ENCODE measurements around the gene PRKN.

Gene PRKN

GRCh38 chr6:161393292-161393691 is 1334.3 kb downstream of the PRKN start:
- no peak for DNase-seq

- DNase-seq, result no peak
Observed at GRCh38 chr6:161389756-161390155, 1337.8 kb downstream of the PRKN start.

GRCh38 chr6:161383951-161384350 is 1343.6 kb downstream of the PRKN start:
- DNase-seq, result no peak

GRCh38 chr6:161379834-161380582 is 1347.6 kb downstream of the PRKN start:
- no peak for DNase-seq

GRCh38 chr6:161378115-161378514 is 1349.5 kb downstream of the PRKN start:
- no peak for DNase-seq

- DNase-seq, result no peak
Observed at GRCh38 chr6:161377116-161377515, 1350.5 kb downstream of the PRKN start.

- DNase-seq, result no peak
Observed at GRCh38 chr6:161376367-161376766, 1351.2 kb downstream of the PRKN start.

- peak; percentile 90 for DNase-seq
Observed at GRCh38 chr6:161374971-161375873, 1352.3 kb downstream of the PRKN start.

GRCh38 chr6:161373905-161374451 is 1353.6 kb downstream of the PRKN start:
- DNase-seq, result peak; percentile 87

GRCh38 chr6:161372422-161372793 is 1355.2 kb downstream of the PRKN start:
- no peak for DNase-seq

GRCh38 chr6:161370880-161371279 is 1356.7 kb downstream of the PRKN start:
- DNase-seq, result peak; percentile 89

- no peak for DNase-seq
Observed at GRCh38 chr6:161369339-161369738, 1358.2 kb downstream of the PRKN start.

- DNase-seq, result no peak
Observed at GRCh38 chr6:161368514-161368913, 1359.1 kb downstream of the PRKN start.

- no peak for DNase-seq
Observed at GRCh38 chr6:161367472-161367871, 1360.1 kb downstream of the PRKN start.

GRCh38 chr6:161366301-161366923 is 1361.2 kb downstream of the PRKN start:
- no peak for DNase-seq

- no peak for DNase-seq
Observed at GRCh38 chr6:161365633-161366032, 1361.9 kb downstream of the PRKN start.

- no peak for DNase-seq
Observed at GRCh38 chr6:161363286-161363685, 1364.3 kb downstream of the PRKN start.

GRCh38 chr6:161362266-161362665 is 1365.3 kb downstream of the PRKN start:
- DNase-seq, result no peak

GRCh38 chr6:161361529-161361928 is 1366.0 kb downstream of the PRKN start:
- DNase-seq, result no peak

GRCh38 chr6:161360520-161360919 is 1367.0 kb downstream of the PRKN start:
- DNase-seq, result no peak

- DNase-seq, result no peak
Observed at GRCh38 chr6:161359618-161359945, 1368.0 kb downstream of the PRKN start.

GRCh38 chr6:161356167-161356854 is 1371.3 kb downstream of the PRKN start:
- DNase-seq, result no peak

GRCh38 chr6:161355696-161356095 is 1371.9 kb downstream of the PRKN start:
- no peak for DNase-seq

All from NCI-H69 (cell line).